HG02840 (cell line): Measurements from ENCODE around the gene ERP29.
"Not testable (repeated sequence)": the region's sequence is repeated elsewhere in the genome, so short reads cannot be mapped to it uniquely, and the experiment has no call there.

Experiments
- ATAC-seq: cut with Tn5 transposase; IDR thresholded peaks from one replicate; pipeline ENCODE4 v1.9.1; 2021; ENCODE audit warnings: mild to moderate bottlenecking, moderate library complexity, moderate number of reproducible peaks; ENCODE audit not compliant: unreplicated experiment, low FRiP score

Gene ERP29

DNA sequence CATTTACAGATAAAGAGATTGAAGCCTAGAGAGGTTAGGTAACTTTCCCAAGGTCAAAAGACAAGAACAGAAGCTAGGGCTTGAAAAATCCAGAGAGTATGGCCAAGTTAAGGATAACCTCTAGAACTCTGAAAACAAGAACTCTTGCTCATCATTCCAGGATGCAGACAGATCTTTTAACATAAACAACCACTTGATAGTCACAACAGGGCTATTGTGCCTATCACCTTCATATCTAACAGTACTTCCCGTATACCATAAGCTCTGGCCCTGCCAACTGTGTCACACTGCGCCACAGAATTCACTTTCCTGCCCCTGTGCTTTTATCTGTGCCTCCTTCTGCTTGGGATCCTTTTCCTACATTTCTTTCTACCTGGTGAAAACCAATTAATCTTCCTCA, 18.2 kb downstream of the ERP29 start:
- ATAC-seq: no peak

- no peak for ATAC-seq
These were observed 19.1 kb downstream of the ERP29 start for GRCh38 chr12:112032292-112032691.

DNA sequence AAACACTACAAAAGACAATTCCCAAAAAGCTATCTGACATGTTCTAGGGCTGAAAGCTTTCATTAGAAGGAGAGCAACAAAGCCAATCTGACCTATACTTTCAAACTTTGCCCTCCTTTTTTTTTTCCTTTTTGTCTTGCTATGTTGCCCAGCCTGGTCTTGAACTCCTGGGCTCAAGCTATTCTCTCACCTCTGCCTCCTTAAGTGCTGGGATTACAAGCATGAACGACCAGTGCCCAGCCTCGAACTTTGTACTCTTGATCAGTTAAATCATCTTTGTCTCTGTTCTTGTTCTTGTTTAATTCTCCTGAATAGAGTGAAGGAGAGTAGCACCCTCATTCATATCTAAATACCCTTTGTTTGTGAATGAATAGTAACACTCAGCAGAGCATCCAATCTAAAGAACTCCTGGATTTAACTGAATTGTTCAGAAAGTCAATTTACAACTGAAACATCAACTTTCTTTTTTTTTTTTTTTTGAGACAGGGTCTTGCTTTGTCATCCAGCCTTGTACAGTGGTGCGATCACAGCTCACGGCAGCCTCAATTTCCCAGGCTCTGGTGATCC, 22.1 kb downstream of the ERP29 start:
- ATAC-seq: no peak

- ATAC-seq: not testable (repeated sequence)
These were observed 23.4 kb downstream of the ERP29 start for GRCh38 chr12:112036614-112037013.

GRCh38 chr12:112046003-112046402, 32.8 kb downstream of the ERP29 start:
- no peak for ATAC-seq

- no peak for ATAC-seq
These were observed 36.1 kb downstream of the ERP29 start for GRCh38 chr12:112049351-112049750.

DNA sequence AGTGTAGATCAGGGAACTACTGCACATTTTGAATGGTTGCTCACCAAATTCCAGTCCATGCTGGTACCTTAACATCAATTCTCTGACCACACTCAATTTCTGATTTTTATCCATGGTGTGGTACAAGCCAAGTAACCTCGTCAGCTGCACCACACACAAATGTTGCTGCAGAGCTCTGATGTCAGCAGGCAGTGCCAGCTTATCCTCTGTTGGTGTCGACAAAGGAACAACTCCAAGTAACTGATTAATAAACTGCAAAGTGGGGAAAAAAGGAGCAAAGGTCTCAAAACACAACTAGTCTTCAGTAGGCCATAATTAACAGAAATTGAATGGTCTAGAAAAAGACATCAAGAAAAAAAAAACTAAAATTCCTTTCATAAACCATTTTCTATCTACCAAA, 47.9 kb downstream of the ERP29 start:
- ATAC-seq: no peak

- no peak for ATAC-seq
These were observed 50.0 kb downstream of the ERP29 start for GRCh38 chr12:112063273-112063672.

GRCh38 chr12:112066566-112066965, 53.3 kb downstream of the ERP29 start:
- no peak for ATAC-seq
